Cardiac fibroblast (primary cell): ENCODE measurements around the gene IFI27L1.
A peak's percentile ranks its signal among the peaks of the same experiment; 100 is the strongest.

ENCODE experiments used
- DNase-seq, 2 donors: peaks; one replicate each; pipeline versions ENCODE4 v3.0.0 to v3.0.0-alpha.2; 2010; ENCODE audit warnings: low read depth in 2 of 2
- H3K4me3 ChIP-seq, 2 donors: replicated peaks in 1 of 2; 1 replicate in 1 of 2; 2 replicates in 1 of 2; pipeline ENCODE4 v1.5.1; 2011; ENCODE audit warnings: low read depth in 2 of 2, low read length in 2 of 2, mild to moderate bottlenecking in 2 of 2, moderate library complexity in 1 of 2
- CTCF ChIP-seq: IDR thresholded peaks from one replicate; pipeline ENCODE4 v1.5.1; 2011; ENCODE audit warnings: low read depth, mild to moderate bottlenecking, low read length, inconsistent platforms

The IFI27L1 gene

GRCh38 chr14:94136575-94137331 is 55.6 kb downstream of the IFI27L1 start:
- peak; percentile 97 for TF ChIP-seq CTCF
- H3K4me3 ChIP-seq = no peak overlapping the region
- DNase-seq = peak; percentile 87 to 88

GRCh38 chr14:94138251-94138650 is 57.1 kb downstream of the IFI27L1 start:
- no peak for TF ChIP-seq CTCF
- DNase-seq = no peak
- no peak overlapping the region for H3K4me3 ChIP-seq

- no peak for DNase-seq
- H3K4me3 ChIP-seq = no peak overlapping the region
- TF ChIP-seq CTCF = no peak
These were observed 57.9 kb downstream of the IFI27L1 start for GRCh38 chr14:94139006-94139405.

- no peak for DNase-seq
- no peak overlapping the region for H3K4me3 ChIP-seq
- TF ChIP-seq CTCF = no peak
These were observed 58.3 kb downstream of the IFI27L1 start for GRCh38 chr14:94139421-94139820.

GRCh38 chr14:94142247-94142646 is 61.1 kb downstream of the IFI27L1 start:
- no peak for TF ChIP-seq CTCF

GRCh38 chr14:94142836-94143235 is 61.7 kb downstream of the IFI27L1 start:
- no peak for DNase-seq
- no peak overlapping the region for H3K4me3 ChIP-seq
- TF ChIP-seq CTCF = no peak

More at GRCh38 chr14:94142247-94142646, 61.1 kb downstream of the IFI27L1 start:
- no peak for DNase-seq
- H3K4me3 ChIP-seq = no peak overlapping the region

GRCh38 chr14:94143239-94143638 is 62.1 kb downstream of the IFI27L1 start:
- no peak for DNase-seq
- no peak overlapping the region for H3K4me3 ChIP-seq
- peak; percentile 48 for TF ChIP-seq CTCF
